H9 (cell line): ENCODE measurements around the gene SWI5. TPM values are rescaled to one million over a fixed set of nuclear protein-coding genes. Genes with fewer than 3 reads are reported as not detected.

ENCODE experiments used
- DNase-seq: peaks from one replicate; pipeline ENCODE4 v3.0.0-alpha.2; 2017
- H2AFZ ChIP-seq: one replicate; pipeline ENCODE4 v1.6.1; 2013; ENCODE audit warnings: mild to moderate bottlenecking, low read length, control low read depth, moderate library complexity
- H2AK5ac ChIP-seq: 2 replicates; pipeline ENCODE4 v1.6.1; 2013; ENCODE audit warnings: low read length, control low read depth, mixed read lengths; ENCODE audit not compliant: insufficient read length
- H2BK120ac ChIP-seq: one replicate; pipeline ENCODE4 v1.6.1; 2013; ENCODE audit warnings: low read depth, mild to moderate bottlenecking, low read length, control low read depth, inconsistent platforms; ENCODE audit not compliant: poor library complexity, severe bottlenecking
- H2BK12ac ChIP-seq: 2 replicates; pipeline ENCODE4 v1.6.1; 2013; ENCODE audit warnings: low read length, control low read depth, mixed read lengths, low read depth; ENCODE audit not compliant: insufficient read length
- H2BK15ac ChIP-seq: 2 replicates; pipeline ENCODE4 v1.6.1; 2013; ENCODE audit warnings: low read depth, low read length, control low read depth
- H2BK20ac ChIP-seq: one replicate; pipeline ENCODE4 v1.6.1; 2013; ENCODE audit warnings: low read depth, mild to moderate bottlenecking, low read length, control low read depth, inconsistent platforms; ENCODE audit not compliant: poor library complexity, severe bottlenecking
- H2BK5ac ChIP-seq: 2 replicates; pipeline ENCODE4 v1.6.1; 2013; ENCODE audit warnings: low read length, control low read depth, mixed read lengths; ENCODE audit not compliant: insufficient read length
- H3K14ac ChIP-seq: 2 replicates; pipeline ENCODE4 v1.6.1; 2013; ENCODE audit warnings: low read length, control low read depth; ENCODE audit not compliant: insufficient read depth
- H3K18ac ChIP-seq: 2 replicates; pipeline ENCODE4 v1.6.1; 2013; ENCODE audit warnings: low read depth, mild to moderate bottlenecking, mixed read lengths, low read length, control low read depth; ENCODE audit not compliant: insufficient read length
- H3K23ac ChIP-seq: 2 replicates; pipeline ENCODE4 v1.6.1; 2013; ENCODE audit warnings: low read length, control low read depth, mixed read lengths, low read depth; ENCODE audit not compliant: insufficient read length
- H3K23me2 ChIP-seq: 2 replicates; pipeline ENCODE4 v1.6.1; 2013; ENCODE audit warnings: low read depth, mild to moderate bottlenecking, mixed read lengths, low read length, control low read depth; ENCODE audit not compliant: insufficient read length, poor library complexity, severe bottlenecking
- H3K27ac ChIP-seq: 2 replicates; pipeline ENCODE4 v1.5.1; 2013; ENCODE audit warnings: low read length, control low read depth, mixed read lengths, low read depth; ENCODE audit not compliant: insufficient read length
- H3K27me3 ChIP-seq: 2 replicates; pipeline ENCODE4 v1.6.1; 2013; ENCODE audit warnings: low read length, control low read depth, inconsistent platforms; ENCODE audit not compliant: insufficient read depth
- H3K4ac ChIP-seq: 2 replicates; pipeline ENCODE4 v1.6.1; 2013; ENCODE audit warnings: low read depth, mild to moderate bottlenecking, control low read depth, inconsistent platforms, low read length, moderate library complexity
- H3K4me1 ChIP-seq: 2 replicates; pipeline ENCODE4 v1.6.1; 2013; ENCODE audit warnings: low read length, control low read depth, inconsistent platforms; ENCODE audit not compliant: insufficient read depth
- H3K4me2 ChIP-seq: 2 replicates; pipeline ENCODE4 v1.6.1; 2013; ENCODE audit warnings: low read length, control low read depth, mixed read lengths; ENCODE audit not compliant: insufficient read length, insufficient read depth
- H3K56ac ChIP-seq: 2 replicates; pipeline ENCODE4 v1.6.1; 2013; ENCODE audit warnings: low read depth, mild to moderate bottlenecking, mixed read lengths, low read length, control low read depth; ENCODE audit not compliant: insufficient read length
- H3K79me1 ChIP-seq: 2 replicates; pipeline ENCODE4 v1.6.1; 2013; ENCODE audit warnings: low read depth, mild to moderate bottlenecking, moderate library complexity, low read length, control low read depth, inconsistent platforms; ENCODE audit not compliant: insufficient read depth, poor library complexity, severe bottlenecking
- H3K79me2 ChIP-seq: 2 replicates; pipeline ENCODE4 v1.6.1; 2013; ENCODE audit warnings: low read length, control low read depth, inconsistent platforms; ENCODE audit not compliant: insufficient read depth
- H3K9ac ChIP-seq: 2 replicates; pipeline ENCODE4 v1.6.1; 2013; ENCODE audit warnings: low read length, control low read depth, mixed read lengths; ENCODE audit not compliant: insufficient read length; ENCODE audit errors: extremely low read depth
- H3K9me3 ChIP-seq: one replicate; pipeline ENCODE4 v1.6.1; 2013; ENCODE audit warnings: low read depth, low read length, inconsistent platforms; ENCODE audit not compliant: control insufficient read depth
- H3T11ph ChIP-seq: one replicate; pipeline ENCODE4 v1.6.1; 2013; ENCODE audit warnings: mild to moderate bottlenecking, low read length, control low read depth, inconsistent platforms
- H4K20me1 ChIP-seq: one replicate; pipeline ENCODE4 v1.6.1; 2013; ENCODE audit not compliant: control insufficient read depth, insufficient read length, insufficient read depth
- H4K5ac ChIP-seq: 2 replicates; pipeline ENCODE4 v1.6.1; 2013; ENCODE audit warnings: low read depth, mild to moderate bottlenecking, mixed read lengths, low read length, control low read depth; ENCODE audit not compliant: insufficient read length
- H4K8ac ChIP-seq: replicated peaks from 2 replicates; pipeline ENCODE4 v1.6.1; 2013; ENCODE audit warnings: low read length, control low read depth, mixed read lengths, low read depth; ENCODE audit not compliant: insufficient read length
- H4K91ac ChIP-seq: 2 replicates; pipeline ENCODE4 v1.6.1; 2013; ENCODE audit warnings: low read depth, mild to moderate bottlenecking, moderate library complexity, mixed read lengths, low read length, control low read depth; ENCODE audit not compliant: insufficient read length
- H3K27ac Mint-ChIP-seq, 3 experiments: 2 replicates in 2 of 3; 3 replicates in 1 of 3; pipeline ENCODE4 v1.8.0; 2020 to 2021; ENCODE audit warnings: mixed read lengths in 3 of 3, mild to moderate bottlenecking in 1 of 3, moderate library complexity in 1 of 3
- H3K27me3 Mint-ChIP-seq: 2 replicates; pipeline ENCODE4 v1.8.0; 2021; ENCODE audit warnings: low read depth, mild to moderate bottlenecking, moderate library complexity, mixed read lengths
- H3K36me3 Mint-ChIP-seq, 3 experiments: 2 replicates in 2 of 3; 3 replicates in 1 of 3; pipeline ENCODE4 v1.8.0; 2020 to 2021; ENCODE audit warnings: low read depth in 3 of 3, mixed read lengths in 3 of 3; ENCODE audit not compliant: insufficient read depth in 1 of 3
- H3K4me1 Mint-ChIP-seq, 2 experiments: 2 replicates each; pipeline ENCODE4 v1.8.0; 2020; ENCODE audit warnings: mixed read lengths in 2 of 2
- H3K4me3 Mint-ChIP-seq, 2 experiments: 2 replicates in 1 of 2; 3 replicates in 1 of 2; pipeline ENCODE4 v1.8.0; 2020 to 2021; ENCODE audit warnings: mild to moderate bottlenecking in 2 of 2, mixed read lengths in 2 of 2, moderate library complexity in 1 of 2
- H3K9me3 Mint-ChIP-seq, 2 experiments: 2 replicates in 1 of 2; 3 replicates in 1 of 2; pipeline ENCODE4 v1.8.0; 2020; ENCODE audit warnings: mild to moderate bottlenecking in 2 of 2, mixed read lengths in 2 of 2, moderate library complexity in 1 of 2
- WGBS: extraction: QIAGEN DNeasy Blood & Tissue Kit; methylation state at CpG from one replicate; pipeline ENCODE4 v1.1.7; 2013; ENCODE audit warnings: missing lambda C conversion rate, low lambda C conversion rate, mixed read lengths; ENCODE audit not compliant: insufficient read length; ENCODE audit errors: extremely low coverage; 5-methylcytosine and 5-hydroxymethylcytosine counted together
- total RNA-seq: library from RNA; stranded (reverse); gene quantifications from 2 replicates; pipeline ENCODE4 v1.2.1, GENCODE V29; 2021
- TF ChIP-seq, protein P1 (sequence below): fragments of 200-600 bp; sonication (generic); conservative IDR thresholded peaks from 3 replicates; pipeline ENCODE4 v1.8.0; 2021; ENCODE audit warnings: antibody characterized with exemption, mild to moderate bottlenecking

The SWI5 gene
- total RNA-seq, 1 experiment from 2014 or later, result 25.6 TPM

- no peak overlapping the region for H4K5ac ChIP-seq
- no peaks in the 10 kb centered on the region; the same call in 1 of the 2 replicates for H3K27me3 Mint-ChIP-seq
- no peak overlapping the region for H2BK120ac ChIP-seq
- no peak overlapping the region for H4K91ac ChIP-seq
- no peak overlapping the region for H2BK20ac ChIP-seq
- peaks cover 0 to 4% of the 10 kb centered on the region in 2 experiments; a peak in 1 of 5 replicates for H3K9me3 Mint-ChIP-seq
- H3K27ac Mint-ChIP-seq, result no peak overlapping the region
- H3K9ac ChIP-seq, result no peak overlapping the region
- H3K23ac ChIP-seq, result no peak overlapping the region
- no peaks in the 10 kb centered on the region; the same call in 1 of the 2 replicates for H3K4me1 ChIP-seq
- H2BK5ac ChIP-seq, result no peak overlapping the region
- peaks cover 13% of the 10 kb centered on the region for H3K23me2 ChIP-seq
- H3T11ph ChIP-seq, result no peak overlapping the region
- H4K20me1 ChIP-seq, result no peaks in the 10 kb centered on the region
- H3K9me3 ChIP-seq, result no peaks in the 10 kb centered on the region
- H3K36me3 Mint-ChIP-seq, result peaks cover 6 to 26% (median 18%) of the 10 kb centered on the region in 3 experiments; a peak in 5 of 7 replicates
- H3K4ac ChIP-seq, result no peak overlapping the region
- H2AFZ ChIP-seq, result no peak overlapping the region
- H3K4me3 Mint-ChIP-seq, result peak overlapping the region in 1 of 2 experiments; percentile 88; a peak in 3 of 5 replicates
- H3K18ac ChIP-seq, result no peak overlapping the region
- no peak overlapping the region for H3K56ac ChIP-seq
- DNase-seq, result no peak
- no peak overlapping the region for H2AK5ac ChIP-seq
- H3K4me1 Mint-ChIP-seq, result peaks cover 10 to 16% of the 10 kb centered on the region in 2 experiments
- TF ChIP-seq, protein P1, sequence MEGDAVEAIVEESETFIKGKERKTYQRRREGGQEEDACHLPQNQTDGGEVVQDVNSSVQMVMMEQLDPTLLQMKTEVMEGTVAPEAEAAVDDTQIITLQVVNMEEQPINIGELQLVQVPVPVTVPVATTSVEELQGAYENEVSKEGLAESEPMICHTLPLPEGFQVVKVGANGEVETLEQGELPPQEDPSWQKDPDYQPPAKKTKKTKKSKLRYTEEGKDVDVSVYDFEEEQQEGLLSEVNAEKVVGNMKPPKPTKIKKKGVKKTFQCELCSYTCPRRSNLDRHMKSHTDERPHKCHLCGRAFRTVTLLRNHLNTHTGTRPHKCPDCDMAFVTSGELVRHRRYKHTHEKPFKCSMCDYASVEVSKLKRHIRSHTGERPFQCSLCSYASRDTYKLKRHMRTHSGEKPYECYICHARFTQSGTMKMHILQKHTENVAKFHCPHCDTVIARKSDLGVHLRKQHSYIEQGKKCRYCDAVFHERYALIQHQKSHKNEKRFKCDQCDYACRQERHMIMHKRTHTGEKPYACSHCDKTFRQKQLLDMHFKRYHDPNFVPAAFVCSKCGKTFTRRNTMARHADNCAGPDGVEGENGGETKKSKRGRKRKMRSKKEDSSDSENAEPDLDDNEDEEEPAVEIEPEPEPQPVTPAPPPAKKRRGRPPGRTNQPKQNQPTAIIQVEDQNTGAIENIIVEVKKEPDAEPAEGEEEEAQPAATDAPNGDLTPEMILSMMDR, result no peak
- H2BK12ac ChIP-seq, result no peak overlapping the region
- no peak overlapping the region for H3K4me2 ChIP-seq
- no peak overlapping the region for H3K27ac ChIP-seq
- H2BK15ac ChIP-seq, result no peak overlapping the region
- no peak overlapping the region for H4K8ac ChIP-seq
- no CpG with 5 or more reads among the region's 8 CpGs for WGBS
- no peak overlapping the region for H3K14ac ChIP-seq
- H3K27me3 ChIP-seq, result no peaks in the 10 kb centered on the region
- H3K79me2 ChIP-seq, result no peaks in the 10 kb centered on the region
- no peaks in the 10 kb centered on the region for H3K79me1 ChIP-seq
Observed at GRCh38 chr9:128274245-128274644, 1.8 kb upstream of the SWI5 start.
